Effector memory CD8-positive, alpha-beta T cell (primary cell): ENCODE measurements around the gene BAIAP2L1.

ENCODE experiments used
- ATAC-seq: fragments of 150-1000 bp; cut with Tn5 transposase; replicated peaks from 2 replicates; pipeline ENCODE4 v1.10.0; 2021; ENCODE audit warnings: mild to moderate bottlenecking, moderate library complexity
- DNase-seq, 3 experiments: peaks; one replicate each; pipeline ENCODE4 v3.0.0; 2021
- H3K27ac Mint-ChIP-seq, 2 donors: one replicate each; pipeline ENCODE4 v1.8.0; 2022; ENCODE audit warnings: mild to moderate bottlenecking in 2 of 2, mixed read lengths in 2 of 2, moderate library complexity in 2 of 2
- H3K27me3 Mint-ChIP-seq, 2 donors: one replicate each; pipeline ENCODE4 v1.8.0; 2022; ENCODE audit warnings: mixed read lengths in 2 of 2
- H3K36me3 Mint-ChIP-seq: one replicate; pipeline ENCODE4 v1.8.0; 2022; ENCODE audit warnings: mild to moderate bottlenecking, moderate library complexity, mixed read lengths; ENCODE audit not compliant: insufficient read depth
- H3K4me1 Mint-ChIP-seq, 2 donors: one replicate each; pipeline ENCODE4 v1.8.0; 2022; ENCODE audit warnings: low read depth in 2 of 2, mixed read lengths in 2 of 2
- H3K4me3 Mint-ChIP-seq, 2 donors: one replicate each; pipeline ENCODE4 v1.8.0; 2022; ENCODE audit warnings: mild to moderate bottlenecking in 2 of 2, mixed read lengths in 2 of 2, moderate library complexity in 2 of 2
- H3K9me3 Mint-ChIP-seq, 2 donors: one replicate each; pipeline ENCODE4 v1.8.0; 2022; ENCODE audit warnings: mixed read lengths in 2 of 2

The BAIAP2L1 gene

DNA sequence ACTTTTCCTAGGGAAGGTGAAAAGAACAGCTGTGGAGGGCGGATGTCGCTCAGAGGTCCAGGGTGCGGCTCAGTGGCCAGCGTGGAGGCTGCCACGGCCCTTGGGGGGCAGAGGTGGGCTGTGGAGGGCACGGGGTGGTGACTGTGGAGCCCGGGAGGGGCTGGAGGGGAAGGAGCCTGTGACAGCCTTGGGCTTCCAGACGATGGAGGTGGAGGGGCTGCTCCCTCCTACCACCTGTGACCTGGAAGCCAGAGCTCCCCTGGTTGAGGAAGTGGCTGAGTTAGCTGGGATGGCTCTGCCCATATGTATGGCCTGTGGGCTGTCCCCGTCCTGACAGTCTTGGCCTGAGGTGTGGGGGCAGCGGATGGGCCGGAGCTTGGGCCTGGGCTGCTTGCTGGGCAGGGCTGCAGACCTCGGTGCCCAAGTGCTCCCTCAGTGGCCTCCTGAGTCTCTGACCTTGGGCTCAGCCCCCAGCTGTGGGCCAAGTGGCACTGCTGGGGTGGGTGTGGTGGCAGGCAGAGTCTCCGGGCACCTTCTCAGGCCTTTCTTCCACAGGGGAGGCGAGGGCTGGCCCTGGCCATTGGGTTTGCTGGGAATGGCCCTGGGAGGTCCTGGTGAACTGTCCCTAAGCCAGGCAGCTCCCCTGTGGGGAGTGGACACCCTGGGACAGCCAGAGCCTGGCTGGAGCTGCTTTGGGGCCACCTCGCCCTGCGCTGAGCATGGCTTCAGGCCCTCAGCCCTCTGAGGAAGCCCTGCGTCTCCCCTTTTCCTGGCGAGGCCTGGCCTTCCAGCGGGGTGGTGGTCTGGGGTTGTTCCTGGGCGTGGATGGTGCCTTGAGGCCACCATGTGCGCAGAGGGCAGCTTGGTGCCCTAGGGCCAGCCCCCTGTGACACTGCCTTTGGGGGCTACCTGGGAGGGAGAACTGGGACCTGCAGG, 115.5 kb downstream of the BAIAP2L1 start:
- no peak for ATAC-seq
- Mint-ChIP-seq H3K36me3 (peaks cover 18% of the 10 kb centered on the region), H3K27ac (peak overlapping the region; percentile 35 to 62), H3K4me1 (peaks cover 21 to 28% of the 10 kb centered on the region in 2 donors), H3K9me3 (no peaks in the 10 kb centered on the region), H3K4me3 (no peak overlapping the region), H3K27me3 (no peaks in the 10 kb centered on the region)
- DNase-seq, result no peak

DNA sequence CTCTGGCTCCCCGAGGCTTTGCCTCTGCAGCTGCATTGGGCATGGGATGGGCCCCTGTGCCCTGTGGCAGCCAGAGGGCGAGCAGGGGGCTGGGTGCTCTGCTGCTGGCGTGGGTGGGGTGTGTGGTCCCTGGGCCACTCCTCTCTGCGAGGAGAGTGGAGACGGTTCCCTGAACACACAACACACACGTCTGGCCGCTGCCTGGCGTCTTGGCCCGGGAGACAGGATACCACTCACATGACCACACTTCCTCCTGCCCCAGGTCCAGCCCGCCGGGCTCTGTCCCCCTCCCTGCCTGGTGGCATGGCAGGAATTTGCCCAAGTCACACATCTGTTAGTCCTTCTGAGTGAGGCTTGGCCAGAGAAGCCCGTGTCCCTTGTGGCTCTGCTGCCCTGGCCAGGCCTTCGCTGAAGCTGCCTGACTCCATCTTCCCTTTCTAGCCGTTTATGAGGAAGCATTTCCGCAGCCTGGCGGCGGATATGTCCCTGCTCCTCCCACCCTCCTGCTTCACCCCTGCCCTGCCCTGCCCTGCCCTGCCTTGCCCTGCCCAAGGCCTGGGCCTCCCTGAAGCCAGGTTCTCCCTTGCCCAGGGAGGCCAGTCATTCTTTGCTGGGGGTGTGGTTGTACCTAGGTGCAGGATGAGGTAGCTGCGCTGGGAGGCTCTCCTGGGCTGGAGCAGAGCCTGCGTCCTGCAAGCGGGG, 116.4 kb downstream of the BAIAP2L1 start:
- H3K27ac Mint-ChIP-seq, result peak overlapping the region; percentile 62 to 90
- H3K36me3 Mint-ChIP-seq, result peaks cover 18% of the 10 kb centered on the region
- H3K9me3 Mint-ChIP-seq, result no peaks in the 10 kb centered on the region
- ATAC-seq (no peak), DNase-seq (no peak)
- H3K27me3 Mint-ChIP-seq, result no peaks in the 10 kb centered on the region
- peaks cover 21 to 28% of the 10 kb centered on the region in 2 donors for H3K4me1 Mint-ChIP-seq
- H3K4me3 Mint-ChIP-seq, result peak overlapping the region; percentile 15 to 60

DNA sequence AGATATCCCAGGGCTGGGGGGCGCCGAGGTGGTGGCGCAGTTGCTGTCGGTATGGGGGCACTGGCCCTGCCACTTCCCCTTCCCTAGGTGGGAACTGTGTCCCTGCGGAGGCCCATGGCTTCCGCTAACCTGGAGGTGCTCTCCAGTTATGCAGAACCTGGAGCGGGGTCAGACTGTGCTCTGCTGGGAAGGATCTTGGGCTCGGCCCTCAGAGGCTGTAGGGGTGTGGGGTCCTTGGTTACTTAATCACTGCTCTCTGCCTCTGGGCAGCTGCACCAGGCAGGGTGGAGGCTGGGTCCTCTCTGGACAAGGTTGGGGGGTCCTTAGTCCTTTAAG, 117.0 kb downstream of the BAIAP2L1 start:
- Mint-ChIP-seq H3K4me1 (peaks cover 21 to 28% of the 10 kb centered on the region in 2 donors), H3K36me3 (peaks cover 18% of the 10 kb centered on the region), H3K27me3 (no peaks in the 10 kb centered on the region), H3K9me3 (no peaks in the 10 kb centered on the region), H3K27ac (peak overlapping the region; percentile 62 to 90), H3K4me3 (peak overlapping the region; percentile 15 to 60)
- ATAC-seq, result no peak
- no peak for DNase-seq

DNA sequence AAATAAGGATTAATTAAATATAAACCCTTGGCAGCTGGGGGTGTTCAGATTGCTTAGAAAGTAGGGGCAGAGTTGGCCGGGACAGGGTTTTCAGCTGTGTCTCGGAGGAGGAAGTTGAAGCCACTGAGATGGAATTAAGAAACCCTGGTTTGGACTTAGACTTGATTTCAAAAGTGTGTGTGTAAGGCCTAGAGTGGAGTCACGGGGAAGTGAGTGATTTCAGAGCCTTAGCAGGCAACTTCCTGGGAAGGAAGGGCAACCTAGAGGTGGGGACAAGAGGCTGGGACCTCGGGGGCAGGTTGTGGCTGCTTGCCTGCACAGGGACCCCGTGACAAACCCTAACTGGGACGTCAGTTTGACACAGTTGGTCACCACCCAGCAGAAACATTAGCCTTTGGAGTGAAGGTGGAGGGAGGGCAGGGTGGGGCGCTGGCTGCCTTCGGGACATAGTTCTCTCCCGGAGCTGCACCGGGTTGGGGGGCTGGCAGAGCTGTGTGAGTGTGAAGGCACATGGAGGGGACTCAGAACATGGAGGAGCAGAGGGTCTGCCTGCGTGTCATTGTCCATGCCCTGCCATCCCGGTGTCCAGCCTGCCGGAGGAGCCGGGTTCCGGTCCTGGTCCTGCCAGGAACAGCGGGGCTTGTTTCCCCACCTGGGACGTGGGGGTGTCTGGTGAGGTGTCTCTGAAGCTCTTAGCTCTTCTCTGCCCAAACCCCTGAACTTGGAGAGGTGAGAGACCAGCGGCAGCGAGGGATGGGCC, 117.6 kb downstream of the BAIAP2L1 start:
- ATAC-seq (no peak), DNase-seq (no peak)
- peaks cover 18% of the 10 kb centered on the region for H3K36me3 Mint-ChIP-seq
- peak overlapping the region; percentile 83 to 90 for H3K27ac Mint-ChIP-seq
- peak overlapping the region; percentile 85 to 89 for H3K4me3 Mint-ChIP-seq
- H3K27me3 Mint-ChIP-seq, result no peaks in the 10 kb centered on the region
- H3K4me1 Mint-ChIP-seq, result peaks cover 21 to 28% of the 10 kb centered on the region in 2 donors
- no peaks in the 10 kb centered on the region for H3K9me3 Mint-ChIP-seq

DNA sequence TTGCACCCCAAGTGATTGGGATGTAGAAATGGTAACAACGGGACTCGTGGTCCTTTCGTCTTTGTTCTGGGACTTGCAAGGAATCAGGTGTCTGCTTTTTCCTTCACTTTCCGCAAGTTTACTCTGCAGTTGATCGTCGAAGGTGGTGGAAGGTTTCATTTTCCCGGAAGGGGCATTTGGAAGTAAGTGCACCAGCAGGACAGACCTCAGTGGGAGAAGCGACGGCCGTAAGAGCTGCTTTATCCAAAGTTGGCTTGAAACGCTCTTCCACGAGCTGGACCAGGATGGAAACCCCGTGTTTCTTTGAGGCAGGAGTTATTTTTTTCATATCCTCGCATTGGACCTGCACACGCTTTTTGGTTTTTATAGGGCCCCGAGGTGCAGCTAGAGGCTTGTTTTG, 118.2 kb downstream of the BAIAP2L1 start:
- Mint-ChIP-seq H3K4me1 (peaks cover 21 to 28% of the 10 kb centered on the region in 2 donors), H3K36me3 (peaks cover 18% of the 10 kb centered on the region), H3K27me3 (no peaks in the 10 kb centered on the region), H3K4me3 (peak overlapping the region; percentile 85 to 89), H3K27ac (peak overlapping the region; percentile 83 to 90), H3K9me3 (no peaks in the 10 kb centered on the region)
- DNase-seq, result no peak
- ATAC-seq, result no peak

DNA sequence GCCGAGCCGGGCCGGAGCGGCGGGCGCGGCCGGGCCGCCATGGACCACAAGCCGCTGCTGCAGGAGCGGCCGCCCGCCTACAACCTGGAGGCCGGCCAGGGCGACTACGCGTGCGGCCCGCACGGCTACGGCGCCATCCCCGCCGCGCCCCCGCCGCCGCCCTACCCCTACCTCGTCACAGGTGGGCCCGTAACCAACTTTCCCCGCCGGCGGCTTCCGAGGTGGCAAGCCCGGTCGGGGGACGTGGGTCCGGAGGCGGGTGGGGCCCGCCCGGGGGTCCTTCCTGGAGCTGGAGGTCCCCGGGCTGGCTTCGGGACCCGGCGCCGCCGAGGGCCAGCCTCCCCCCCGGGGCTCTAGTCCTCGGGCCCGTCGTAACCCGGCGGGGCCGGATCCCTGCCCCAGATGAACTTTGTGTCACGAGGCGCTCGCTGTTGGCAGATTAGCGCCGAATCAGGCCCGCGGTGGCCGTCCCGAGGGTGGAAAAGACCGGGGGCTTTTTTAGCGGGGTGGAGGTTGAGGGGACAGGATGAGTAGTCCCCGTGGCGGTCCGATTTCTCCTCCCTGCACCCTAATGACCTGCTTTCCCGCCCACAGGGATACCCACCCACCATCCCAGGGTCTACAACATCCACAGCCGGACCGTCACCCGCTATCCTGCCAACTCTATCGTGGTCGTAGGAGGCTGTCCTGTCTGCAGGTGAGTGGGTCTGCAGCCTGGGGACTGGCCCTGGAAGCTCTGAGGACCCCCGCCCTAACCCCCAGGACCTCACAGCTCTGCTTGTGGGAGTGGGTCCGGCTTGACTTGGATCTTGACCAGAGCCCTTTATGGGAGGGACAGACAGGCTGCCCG, 118.9 kb downstream of the BAIAP2L1 start:
- Mint-ChIP-seq H3K27me3 (no peaks in the 10 kb centered on the region), H3K9me3 (no peaks in the 10 kb centered on the region), H3K4me1 (peaks cover 21 to 28% of the 10 kb centered on the region in 2 donors), H3K4me3 (peak overlapping the region; percentile 85 to 89), H3K27ac (peak overlapping the region; percentile 83 to 90), H3K36me3 (peaks cover 18% of the 10 kb centered on the region)
- ATAC-seq (peak; percentile 42), DNase-seq (peak in 2 of 3 experiments; percentile 23 to 34)

DNA sequence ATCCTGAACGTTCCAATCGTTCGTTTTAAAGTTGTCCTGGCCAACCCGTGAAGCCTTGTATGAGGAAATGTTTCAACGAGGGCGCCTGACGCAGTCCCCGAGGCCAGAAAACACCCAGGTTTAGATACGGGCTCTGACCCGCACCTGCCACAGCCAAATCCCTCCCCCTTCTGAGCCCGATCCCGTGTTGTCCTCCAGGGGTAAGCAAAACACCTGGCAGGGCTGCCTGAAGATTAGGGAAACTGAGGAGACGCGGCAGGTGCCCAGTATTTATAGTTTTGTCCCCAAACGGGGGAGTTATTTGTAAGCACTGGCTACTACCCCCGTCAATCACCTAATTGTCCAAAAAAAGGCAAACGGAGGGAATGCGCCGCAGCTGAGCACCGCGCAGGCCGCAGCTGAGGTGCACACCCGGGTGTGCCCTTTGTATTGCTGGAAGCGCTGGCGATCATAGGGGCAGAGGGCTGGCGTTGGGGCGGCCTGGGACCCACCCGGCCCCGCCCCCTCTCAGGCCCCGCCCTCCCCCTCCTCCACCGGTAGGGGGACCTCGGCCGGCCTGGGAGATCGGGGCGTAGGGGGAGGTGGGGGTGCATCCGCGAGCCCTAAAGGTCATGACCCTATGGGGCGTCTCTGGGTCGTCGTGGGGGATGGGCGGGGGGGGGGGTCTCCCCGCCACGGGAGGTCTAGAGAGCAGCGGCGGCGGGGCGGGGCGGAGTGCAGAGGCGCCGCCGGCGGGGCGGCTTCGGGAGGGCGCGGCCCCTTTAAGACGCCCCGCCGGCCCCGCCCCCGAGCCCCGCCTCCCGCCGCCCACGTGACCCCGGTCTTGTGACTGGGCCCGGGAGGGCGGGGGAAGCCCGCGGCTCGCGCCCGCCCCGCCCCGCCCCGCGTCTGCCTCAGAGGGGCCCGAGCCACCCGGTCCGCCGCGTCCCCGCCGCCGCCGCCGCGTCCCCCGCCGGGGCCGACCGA, 119.8 kb downstream of the BAIAP2L1 start, which contains the start of gene BRI3:
Gene BRI3 (plus strand): TSS at position 896 of the 966 bp plus-strand sequence. CDS start 110 bp downstream, outside the sequence.
- Mint-ChIP-seq H3K4me1 (peaks cover 21 to 28% of the 10 kb centered on the region in 2 donors), H3K27ac (peak within 1 kb of the TSS; percentile 83 to 90), H3K27me3 (no peaks in the 10 kb centered on the region), H3K9me3 (no peaks in the 10 kb centered on the region), H3K36me3 (peaks cover 16% of the 10 kb centered on the region), H3K4me3 (peak within 1 kb of the TSS; percentile 85 to 89)
- ATAC-seq, result peak; percentile 79
- DNase-seq, result peak; percentile 75 to 83 (median 80)

DNA sequence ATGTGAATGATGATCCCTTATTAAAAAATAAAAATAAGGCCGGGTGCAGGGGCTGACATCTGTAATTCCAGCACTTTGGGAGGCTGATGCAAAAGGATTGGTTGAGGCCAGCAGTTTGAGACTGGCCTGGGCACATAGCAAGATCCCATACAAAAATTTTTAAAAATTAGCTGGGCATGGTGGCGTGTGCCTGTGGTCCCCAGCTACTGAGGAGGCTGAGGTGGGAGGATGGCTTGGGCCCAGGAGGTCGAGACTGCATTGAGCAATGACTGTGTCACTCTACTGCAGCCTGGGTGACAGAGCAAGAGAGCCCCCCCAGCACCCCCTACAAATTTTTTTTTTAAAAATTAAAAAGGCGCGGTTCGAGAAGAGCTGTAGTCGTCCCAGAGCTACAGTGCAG, 120.6 kb downstream of the BAIAP2L1 start:
- H3K4me3 Mint-ChIP-seq, result peak overlapping the region; percentile 82 to 85
- ATAC-seq (no peak), DNase-seq (no peak)
- H3K9me3 Mint-ChIP-seq, result no peaks in the 10 kb centered on the region
- H3K4me1 Mint-ChIP-seq, result peaks cover 21 to 28% of the 10 kb centered on the region in 2 donors
- H3K27ac Mint-ChIP-seq, result peak overlapping the region; percentile 54 to 67
- H3K36me3 Mint-ChIP-seq, result peaks cover 16% of the 10 kb centered on the region
- H3K27me3 Mint-ChIP-seq, result no peaks in the 10 kb centered on the region

DNA sequence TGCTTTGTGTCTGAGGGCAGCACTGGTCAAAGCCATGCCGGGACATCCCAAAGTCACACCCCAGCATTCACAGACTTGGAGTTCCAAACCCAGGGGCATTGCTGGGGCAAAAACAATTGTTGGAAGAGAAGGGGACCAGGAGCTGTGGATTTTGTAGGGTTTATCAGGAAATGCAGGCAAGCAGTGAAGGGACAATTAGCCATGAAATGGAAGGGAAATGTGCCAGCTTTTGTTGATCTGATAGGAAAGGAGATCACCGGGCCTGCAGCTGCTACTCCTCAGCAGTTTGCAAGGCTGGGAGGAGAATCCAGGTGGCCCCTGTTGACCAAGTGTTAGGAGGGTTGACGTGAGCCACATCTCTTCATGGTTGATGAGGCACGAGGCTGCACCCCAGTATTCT, 122.0 kb downstream of the BAIAP2L1 start:
- Mint-ChIP-seq H3K4me3 (no peak overlapping the region), H3K27me3 (no peaks in the 10 kb centered on the region), H3K27ac (no peak overlapping the region), H3K9me3 (no peaks in the 10 kb centered on the region), H3K4me1 (peaks cover 12 to 15% of the 10 kb centered on the region in 2 donors), H3K36me3 (peaks cover 11% of the 10 kb centered on the region)
- no peak for ATAC-seq
- no peak for DNase-seq

DNA sequence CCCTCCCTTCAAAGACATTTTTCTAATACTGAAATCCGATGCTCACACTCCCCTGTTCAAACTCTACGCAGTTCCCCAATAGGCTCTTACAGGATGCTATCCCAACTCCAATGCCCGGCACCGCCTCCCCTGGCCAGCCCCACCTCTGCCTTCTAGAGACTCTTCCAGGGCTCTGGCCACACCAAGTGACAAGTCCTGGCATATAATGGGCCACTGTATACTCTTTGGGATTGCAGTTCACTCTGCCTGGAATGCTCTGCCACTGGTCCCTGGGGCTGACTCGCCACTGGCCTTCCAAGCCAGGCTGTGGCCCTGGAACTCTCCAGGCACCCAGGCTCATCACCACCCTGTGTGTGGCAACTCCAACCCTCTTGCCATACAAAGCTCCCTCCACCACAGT, 122.5 kb downstream of the BAIAP2L1 start:
- no peak overlapping the region for H3K4me3 Mint-ChIP-seq
- peaks cover 6% of the 10 kb centered on the region for H3K36me3 Mint-ChIP-seq
- no peak overlapping the region for H3K27ac Mint-ChIP-seq
- DNase-seq (no peak), ATAC-seq (no peak)
- no peaks in the 10 kb centered on the region for H3K27me3 Mint-ChIP-seq
- H3K4me1 Mint-ChIP-seq, result peaks cover 12 to 14% of the 10 kb centered on the region in 2 donors
- H3K9me3 Mint-ChIP-seq, result no peaks in the 10 kb centered on the region

DNA sequence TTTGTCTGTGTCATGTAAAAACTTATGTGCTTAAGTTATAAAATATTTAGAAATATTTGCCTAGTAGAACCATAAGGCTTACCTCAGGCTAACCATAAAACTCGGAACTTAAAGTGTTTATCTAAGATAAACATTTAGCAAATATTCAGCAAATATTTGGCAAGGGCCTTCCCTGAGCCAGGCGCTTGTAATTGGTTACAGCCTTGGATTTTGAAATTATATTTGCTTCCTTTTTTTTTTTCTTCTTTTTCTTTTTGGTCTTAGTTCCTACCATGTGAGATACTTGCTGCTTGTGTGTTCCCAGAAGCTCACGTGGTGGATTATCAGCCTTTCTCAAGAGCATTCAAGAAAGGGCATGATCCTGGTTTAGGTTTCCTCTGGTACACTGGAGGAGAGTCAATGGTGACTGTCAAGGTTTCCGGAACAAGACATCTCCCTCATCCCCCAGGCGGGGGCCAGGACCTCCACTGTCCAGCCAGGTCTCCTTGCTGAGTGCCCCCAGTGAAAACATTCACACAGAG, 124.6 kb downstream of the BAIAP2L1 start:
- Mint-ChIP-seq H3K36me3 (peaks cover 6% of the 10 kb centered on the region), H3K27ac (no peak overlapping the region), H3K9me3 (no peaks in the 10 kb centered on the region), H3K4me3 (no peak overlapping the region), H3K4me1 (no peaks in the 10 kb centered on the region), H3K27me3 (no peaks in the 10 kb centered on the region)
- DNase-seq (no peak), ATAC-seq (no peak)
